BLaER1 (cell line): ENCODE data around the gene GFOD1.
"Not testable (repeated sequence)": the region's sequence is repeated elsewhere in the genome, so short reads cannot be mapped to it uniquely, and the experiment has no call there.

Experiments
- H3K27ac ChIP-seq: shearing (Covaris generic); formaldehyde crosslinking; 2 replicates; pipeline ENCODE4 v1.8.1; 2022
- H3K27me3 ChIP-seq: shearing (Covaris generic); formaldehyde crosslinking; 2 replicates; pipeline ENCODE4 v1.8.1; 2022
- H3K36me3 ChIP-seq: shearing (Covaris generic); formaldehyde crosslinking; 2 replicates; pipeline ENCODE4 v1.8.1; 2022
- H3K4me1 ChIP-seq: shearing (Covaris generic); formaldehyde crosslinking; 2 replicates; pipeline ENCODE4 v1.8.1; 2022
- H3K4me2 ChIP-seq: shearing (Covaris generic); formaldehyde crosslinking; 2 replicates; pipeline ENCODE4 v1.8.1; 2022
- H3K4me3 ChIP-seq: shearing (Covaris generic); formaldehyde crosslinking; 2 replicates; pipeline ENCODE4 v1.8.1; 2022
- H3K9ac ChIP-seq: shearing (Covaris generic); formaldehyde crosslinking; 2 replicates; pipeline ENCODE4 v1.8.1; 2022
- H3K9me3 ChIP-seq: shearing (Covaris generic); formaldehyde crosslinking; 2 replicates; pipeline ENCODE4 v1.8.1; 2022
- H4K20me1 ChIP-seq: shearing (Covaris generic); formaldehyde crosslinking; 2 replicates; pipeline ENCODE4 v1.8.1; 2022
- Cebpa-rat ChIP-seq: shearing (Covaris generic); IDR thresholded peaks from 2 replicates; pipeline ENCODE4 v1.8.1; 2022

GFOD1 gene

DNA sequence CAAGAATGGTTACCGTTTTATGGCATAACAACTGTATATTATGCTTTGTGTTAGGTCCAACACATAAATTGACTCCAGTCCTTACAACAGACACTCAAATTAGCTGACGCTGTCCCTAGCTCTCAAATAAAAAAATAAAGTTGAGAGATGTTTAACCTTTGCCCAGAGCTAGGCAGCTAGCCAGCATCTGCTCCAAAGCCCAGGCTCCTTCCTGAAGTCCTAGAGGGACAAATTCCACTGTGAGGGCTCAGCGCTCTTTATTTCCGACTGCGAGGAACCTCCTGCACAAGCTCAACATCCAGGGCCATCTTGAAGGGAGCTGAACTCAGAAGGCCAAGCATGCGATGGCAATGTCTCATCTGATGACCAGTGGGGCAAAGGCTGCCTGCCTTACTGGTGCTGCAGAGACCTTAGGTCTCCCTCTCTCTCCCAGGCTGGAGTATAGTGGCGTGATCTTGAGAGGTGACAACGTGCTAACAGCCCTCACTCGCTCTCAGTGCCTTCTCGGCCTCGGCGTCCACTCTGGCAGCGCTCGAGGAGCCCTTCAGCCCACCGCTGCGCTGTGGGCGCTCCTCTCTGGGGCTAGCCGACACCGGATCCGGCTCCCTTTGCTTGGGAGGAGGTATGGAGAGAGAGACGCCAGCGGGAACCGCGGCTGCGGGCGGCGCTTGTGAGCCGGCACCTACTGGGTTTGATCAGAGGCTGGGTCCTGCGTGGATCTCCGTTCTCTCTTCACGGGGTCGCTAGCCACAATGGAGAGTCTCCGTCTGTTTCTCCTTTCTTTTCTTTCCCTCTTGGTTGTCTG lies 24.7 kb upstream of the GFOD1 start:
- Histone ChIP-seq H3K36me3 (no peaks in the 10 kb centered on the region), H4K20me1 (no peaks in the 10 kb centered on the region), H3K9ac (no peak overlapping the region), H3K9me3 (peaks cover 34% of the 10 kb centered on the region), H3K4me1 (no peaks in the 10 kb centered on the region), H3K27ac (no peak overlapping the region), H3K4me2 (no peak overlapping the region), H3K4me3 (no peak overlapping the region), H3K27me3 (no peaks in the 10 kb centered on the region)
- no peak for TF ChIP-seq Cebpa-rat

GRCh38 chr6:13511141-13511571 lies 23.8 kb upstream of the GFOD1 start:
- H3K27me3 ChIP-seq, H3K4me1 ChIP-seq, H3K9ac ChIP-seq, H3K36me3 ChIP-seq, H3K4me3 ChIP-seq, H3K4me2 ChIP-seq, H4K20me1 ChIP-seq, H3K27ac ChIP-seq: not testable (repeated sequence)
- H3K9me3 ChIP-seq, result peaks cover 34% of the 10 kb centered on the region

- not testable (repeated sequence) for H3K27me3 ChIP-seq
These were observed 23.0 kb upstream of the GFOD1 start for GRCh38 chr6:13510433-13510832.

DNA sequence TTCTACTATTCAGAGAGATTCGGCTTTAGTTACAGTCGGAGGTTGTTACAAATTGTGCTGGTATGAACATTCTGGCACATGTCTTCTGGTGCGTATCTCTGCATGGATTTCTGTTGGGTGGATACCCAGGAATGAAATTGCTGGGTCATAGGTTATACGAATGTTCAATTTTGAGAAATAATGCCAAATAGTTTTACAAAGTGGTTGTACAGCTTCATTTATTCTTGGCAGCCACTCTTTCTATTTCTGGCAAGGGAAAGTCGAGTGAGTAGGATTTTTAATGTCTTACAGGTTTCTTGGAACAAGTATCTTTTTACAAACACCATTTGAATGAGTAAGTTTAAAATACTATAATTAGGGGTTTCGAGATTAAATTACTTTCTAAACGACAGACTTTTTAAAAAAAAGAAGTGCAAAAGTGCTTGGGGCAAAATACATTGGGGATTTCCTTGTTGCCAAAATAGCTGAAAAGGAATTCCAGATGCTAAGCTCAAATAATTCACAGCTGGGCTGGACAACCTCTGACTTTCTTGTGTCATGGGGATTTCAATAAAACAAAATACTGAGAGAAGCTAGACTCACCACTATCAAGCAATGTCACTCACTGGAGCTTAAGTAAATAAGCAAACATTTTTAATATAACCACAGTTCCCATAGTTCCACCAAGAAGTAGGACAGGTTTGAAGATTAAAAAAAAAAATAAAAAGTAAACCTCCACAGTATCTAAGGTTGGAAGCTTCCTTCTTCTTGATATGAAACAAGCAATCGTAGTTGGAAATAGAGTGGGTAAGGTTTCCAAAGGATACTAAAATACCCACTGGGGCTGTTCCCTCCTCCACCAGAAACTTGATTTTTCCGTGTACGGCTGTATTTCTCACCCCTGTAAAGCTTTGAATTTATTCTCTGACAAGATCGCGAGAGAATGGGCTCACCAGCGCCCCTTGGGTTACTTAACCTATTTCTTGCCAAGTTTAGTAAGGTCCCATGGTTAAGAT lies 21.6 kb upstream of the GFOD1 start:
- H3K27me3 ChIP-seq, result no peaks in the 10 kb centered on the region

More at GRCh38 chr6:13510433-13510832, 23.0 kb upstream of the GFOD1 start:
- H4K20me1 ChIP-seq, H3K27ac ChIP-seq, H3K4me2 ChIP-seq, H3K9ac ChIP-seq, H3K4me3 ChIP-seq, H3K4me1 ChIP-seq, H3K36me3 ChIP-seq: not testable (repeated sequence)
- peaks cover 34% of the 10 kb centered on the region for H3K9me3 ChIP-seq

GRCh38 chr6:13507306-13507860 lies 20.0 kb upstream of the GFOD1 start:
- Histone ChIP-seq H3K9me3 (peaks cover 26% of the 10 kb centered on the region), H3K9ac (no peak overlapping the region), H3K4me1 (no peaks in the 10 kb centered on the region), H3K4me3 (no peak overlapping the region), H3K27me3 (no peaks in the 10 kb centered on the region), H3K27ac (no peak overlapping the region), H3K4me2 (no peak overlapping the region), H3K36me3 (no peaks in the 10 kb centered on the region), H4K20me1 (no peaks in the 10 kb centered on the region)
- no peak for TF ChIP-seq Cebpa-rat

More for the DNA sequence above, 21.6 kb upstream of the GFOD1 start:
- Histone ChIP-seq H3K27ac (no peak overlapping the region), H3K4me2 (no peak overlapping the region), H3K9me3 (peaks cover 34% of the 10 kb centered on the region), H3K36me3 (no peaks in the 10 kb centered on the region), H3K4me1 (no peaks in the 10 kb centered on the region), H3K4me3 (no peak overlapping the region), H3K9ac (no peak overlapping the region), H4K20me1 (no peaks in the 10 kb centered on the region)
- TF ChIP-seq Cebpa-rat, result no peak

DNA sequence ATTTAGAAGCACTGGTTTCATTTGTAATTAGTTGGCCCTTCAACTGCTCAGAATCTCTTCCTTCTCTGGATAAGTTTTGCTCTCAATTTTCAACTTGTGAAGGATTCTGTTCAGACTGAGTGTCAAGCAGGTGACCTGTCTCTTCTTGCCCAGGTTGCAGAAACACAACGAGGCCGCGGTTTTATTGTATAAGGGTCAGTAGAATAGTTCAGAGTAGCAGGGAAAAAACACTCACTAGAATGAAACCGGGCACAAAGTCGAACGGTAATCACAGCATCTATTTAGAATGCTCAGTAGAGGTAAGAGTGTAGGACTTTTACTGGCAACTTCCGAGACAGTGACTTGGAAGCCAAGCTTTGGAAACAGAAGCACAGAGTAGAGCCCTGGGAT lies 17.9 kb upstream of the GFOD1 start:
- Histone ChIP-seq H3K9me3 (peaks cover 6% of the 10 kb centered on the region), H3K4me3 (no peak overlapping the region), H4K20me1 (no peaks in the 10 kb centered on the region), H3K9ac (no peak overlapping the region), H3K4me2 (no peak overlapping the region), H3K4me1 (no peaks in the 10 kb centered on the region), H3K27me3 (no peaks in the 10 kb centered on the region), H3K27ac (no peak overlapping the region), H3K36me3 (no peaks in the 10 kb centered on the region)
- no peak for TF ChIP-seq Cebpa-rat

DNA sequence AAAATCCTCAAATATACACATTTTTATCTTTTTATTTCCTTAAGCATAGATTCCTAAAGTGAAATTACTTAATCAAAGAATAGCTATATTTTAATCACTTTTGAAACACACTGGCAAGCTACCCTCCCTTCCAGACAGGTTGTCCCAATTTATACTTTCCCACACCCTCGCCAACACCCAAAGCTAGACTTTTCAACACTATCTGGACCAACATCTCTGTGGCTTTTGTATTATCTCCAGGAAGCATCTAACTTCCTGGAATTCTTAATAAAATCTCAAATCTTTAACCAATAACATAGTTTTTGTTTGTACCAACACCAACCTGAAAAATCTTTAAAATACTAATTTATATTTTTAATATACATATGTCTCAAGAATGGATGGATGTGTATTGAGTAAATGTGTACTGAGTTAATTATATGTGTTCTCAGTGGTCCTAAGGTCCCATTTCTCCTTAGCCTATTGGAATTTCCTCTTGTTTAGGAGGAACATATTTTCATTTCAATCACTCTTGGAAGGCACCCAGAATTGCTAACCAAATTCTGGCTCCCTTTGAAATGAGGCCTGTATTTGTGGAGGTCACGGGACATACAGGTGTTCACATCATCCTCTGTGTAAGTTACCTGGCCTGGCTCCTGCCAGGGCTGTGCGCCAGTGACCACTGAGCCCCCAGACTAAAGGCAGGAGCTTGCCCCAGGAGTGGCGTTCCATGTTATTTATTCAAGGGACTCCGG lies 17.4 kb upstream of the GFOD1 start:
- no peak for TF ChIP-seq Cebpa-rat
- Histone ChIP-seq H3K36me3 (no peaks in the 10 kb centered on the region), H3K4me1 (no peaks in the 10 kb centered on the region), H4K20me1 (no peaks in the 10 kb centered on the region), H3K9ac (no peak overlapping the region), H3K9me3 (peaks cover under 1% of the 10 kb centered on the region; the same call in 1 of the 2 replicates), H3K4me2 (no peak overlapping the region), H3K27ac (no peak overlapping the region), H3K27me3 (no peaks in the 10 kb centered on the region), H3K4me3 (no peak overlapping the region)

DNA sequence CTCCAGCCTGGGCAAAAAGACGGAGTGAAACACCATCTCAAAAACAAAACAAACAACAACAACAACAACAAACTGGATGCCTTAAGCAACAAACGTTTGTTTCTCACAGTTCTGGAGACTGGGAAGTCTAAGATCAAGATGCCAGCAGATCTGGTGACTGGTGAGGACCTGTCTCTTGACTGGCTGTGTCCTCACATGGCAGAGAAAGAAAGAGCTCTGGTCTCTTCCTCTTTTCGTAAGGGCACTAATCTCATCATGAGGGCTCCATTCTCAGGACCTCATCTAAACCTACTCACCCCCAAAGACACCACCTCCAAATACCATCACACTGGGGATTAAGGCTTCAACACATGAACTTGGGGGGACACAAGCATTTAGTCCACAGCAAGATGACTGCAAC lies 13.5 kb upstream of the GFOD1 start:
- no peak overlapping the region for H3K4me3 ChIP-seq
- H4K20me1 ChIP-seq, result no peaks in the 10 kb centered on the region
- no peak overlapping the region for H3K4me2 ChIP-seq
- H3K27ac ChIP-seq, result no peak overlapping the region
- H3K36me3 ChIP-seq, result no peaks in the 10 kb centered on the region
- TF ChIP-seq Cebpa-rat, result no peak
- no peak overlapping the region for H3K9ac ChIP-seq
- no peaks in the 10 kb centered on the region for H3K27me3 ChIP-seq
- H3K4me1 ChIP-seq, result no peaks in the 10 kb centered on the region
- H3K9me3 ChIP-seq, result no peaks in the 10 kb centered on the region

- no peak overlapping the region for H3K4me2 ChIP-seq
- H3K4me3 ChIP-seq, result no peak overlapping the region
- H3K27me3 ChIP-seq, result no peaks in the 10 kb centered on the region
- TF ChIP-seq Cebpa-rat, result no peak
- H4K20me1 ChIP-seq, result no peaks in the 10 kb centered on the region
- H3K27ac ChIP-seq, result no peak overlapping the region
- H3K4me1 ChIP-seq, result no peaks in the 10 kb centered on the region
- H3K9ac ChIP-seq, result no peak overlapping the region
- H3K9me3 ChIP-seq, result no peaks in the 10 kb centered on the region
- no peaks in the 10 kb centered on the region for H3K36me3 ChIP-seq
These were observed 12.9 kb upstream of the GFOD1 start for GRCh38 chr6:13500264-13500663.
